Activated naive CD4-positive, alpha-beta T cell treated with Interleukin-2 at 50 U/mL for 16 hours (primary cell): ENCODE measurements around the gene AVPR1B.
A peak's percentile ranks its signal among the peaks of the same experiment; 100 is the strongest.

Experiments
- DNase-seq: peaks from one replicate; pipeline ENCODE4 v3.0.0-alpha.2; 2020

Gene AVPR1B

DNA sequence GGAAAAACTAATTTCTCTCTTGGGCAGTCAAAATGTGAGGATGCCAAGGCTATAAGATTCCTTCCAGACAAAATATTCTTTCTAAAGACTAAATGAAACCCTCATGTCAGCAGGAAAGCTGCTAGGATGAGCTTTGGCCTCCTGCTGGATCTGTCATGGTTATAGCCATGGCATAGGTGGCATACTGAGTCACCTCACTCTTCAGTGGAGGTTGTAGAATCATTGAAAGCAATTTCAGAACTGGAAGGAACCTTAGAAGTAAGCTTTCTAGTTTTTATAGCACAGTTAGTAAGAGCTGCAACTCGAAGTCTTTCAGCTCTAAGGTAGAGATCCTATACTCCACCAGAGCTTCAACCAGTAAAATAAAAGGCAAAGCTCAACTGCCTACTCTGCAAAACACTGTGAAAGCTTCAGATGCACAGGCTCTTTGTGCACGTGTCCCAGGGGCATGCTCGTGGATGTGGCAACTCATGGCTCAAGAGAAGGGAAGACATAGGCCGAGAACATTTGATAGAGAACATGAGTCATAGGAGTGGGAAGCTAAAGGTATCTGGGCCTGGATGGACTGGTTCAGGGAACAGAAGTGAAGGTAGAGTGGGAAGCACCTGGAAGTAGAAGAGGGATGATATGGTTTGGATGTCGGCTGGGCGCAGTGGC lies 5.8 kb downstream of the AVPR1B start:
- DNase-seq, result no peak

DNA sequence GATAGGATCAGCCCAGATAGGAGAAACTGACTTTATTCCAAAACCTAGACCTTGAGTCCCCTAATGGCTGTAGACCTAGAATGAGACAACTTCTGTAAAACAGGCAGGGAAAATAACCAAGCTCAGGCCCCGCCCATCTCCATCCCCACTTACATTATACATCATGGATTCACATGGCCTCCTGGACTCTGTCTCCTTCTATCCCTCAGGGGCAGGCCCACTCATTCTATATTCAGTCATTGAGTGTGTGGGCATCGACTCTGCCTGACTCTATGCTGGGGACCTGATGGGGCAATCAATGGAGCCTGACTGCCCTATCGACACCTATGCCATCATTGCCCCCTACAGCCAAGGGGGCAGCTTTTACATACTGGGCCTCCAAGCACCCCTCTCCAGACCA lies 6.4 kb downstream of the AVPR1B start:
- DNase-seq, result no peak

DNA sequence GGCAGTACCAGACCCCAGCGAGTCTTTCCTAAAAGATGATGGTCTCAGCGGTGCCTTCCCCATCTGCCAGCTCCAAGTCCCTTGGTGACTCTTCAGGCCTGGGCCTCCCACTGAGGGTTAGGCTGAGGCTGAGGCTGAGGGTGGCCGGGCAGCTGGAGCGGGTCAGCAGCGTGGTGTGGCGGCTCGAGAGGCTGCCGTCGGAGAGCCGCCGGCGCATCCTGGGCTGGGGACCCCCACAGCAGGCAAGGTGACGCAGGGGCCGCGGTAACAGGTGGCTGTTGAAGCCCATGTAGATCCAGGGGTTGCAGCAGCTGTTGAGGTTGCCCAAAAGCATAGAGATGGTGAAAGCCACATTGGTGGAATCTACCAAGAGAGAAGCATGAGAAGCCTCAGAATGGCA lies 7.0 kb downstream of the AVPR1B start:
- DNase-seq, result no peak

DNA sequence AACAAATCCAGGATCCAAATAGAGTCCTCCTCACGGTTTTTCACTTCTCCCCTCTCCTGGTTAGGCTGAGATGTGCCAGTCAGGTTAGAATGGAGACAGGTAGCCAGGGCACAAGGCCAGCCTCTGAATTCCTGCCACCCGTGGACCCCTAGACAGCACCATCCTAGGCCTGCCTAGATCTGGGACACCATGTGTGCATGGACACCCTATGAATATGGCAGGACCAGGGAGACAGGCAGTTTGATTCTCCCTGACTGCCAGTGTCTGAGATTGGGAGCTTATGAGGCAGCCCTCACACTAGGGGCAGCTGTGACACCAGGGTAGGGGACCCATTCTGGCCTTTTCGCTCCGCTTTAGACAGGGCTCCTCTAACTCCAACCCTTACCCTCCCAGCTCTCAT lies 7.5 kb downstream of the AVPR1B start:
- DNase-seq, result no peak

DNA sequence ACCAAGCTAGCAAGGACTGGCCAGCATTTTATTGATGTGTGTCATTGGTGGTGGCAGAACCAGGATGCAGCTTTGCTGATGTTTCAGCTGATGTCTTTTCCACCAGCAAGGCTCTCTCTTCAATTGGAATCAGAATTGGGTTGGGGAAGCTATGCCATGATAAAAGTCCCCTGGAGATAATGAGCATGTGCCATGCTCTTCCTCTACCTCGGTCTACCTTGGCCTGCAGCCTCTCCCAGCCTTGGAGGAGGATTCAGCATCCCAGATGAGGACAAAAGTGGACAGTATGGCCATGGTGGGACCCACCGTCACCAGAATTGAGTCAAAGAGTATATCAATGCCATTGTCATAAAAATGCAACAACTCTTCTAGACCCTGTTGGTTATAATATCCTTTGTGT lies 8.6 kb downstream of the AVPR1B start:
- DNase-seq, result no peak

DNA sequence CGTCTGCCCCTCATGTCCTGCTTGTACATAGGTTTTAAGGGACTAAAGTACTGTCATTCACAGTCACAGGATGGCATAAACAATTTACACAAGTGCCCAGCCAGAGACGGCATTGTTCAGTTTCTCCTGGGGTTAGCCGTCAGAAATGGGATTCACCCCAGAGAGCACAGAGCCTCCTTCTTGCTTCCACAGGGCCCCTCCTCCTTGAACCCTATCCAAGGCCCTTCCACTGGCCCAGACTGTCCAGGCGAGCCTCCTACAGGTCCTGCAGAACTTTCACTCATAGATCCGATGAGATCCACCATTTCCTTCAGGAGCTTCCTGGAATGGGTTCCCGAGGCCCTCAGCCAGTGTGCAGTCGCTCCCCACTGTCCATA lies 10.0 kb downstream of the AVPR1B start:
- DNase-seq, result no peak

DNA sequence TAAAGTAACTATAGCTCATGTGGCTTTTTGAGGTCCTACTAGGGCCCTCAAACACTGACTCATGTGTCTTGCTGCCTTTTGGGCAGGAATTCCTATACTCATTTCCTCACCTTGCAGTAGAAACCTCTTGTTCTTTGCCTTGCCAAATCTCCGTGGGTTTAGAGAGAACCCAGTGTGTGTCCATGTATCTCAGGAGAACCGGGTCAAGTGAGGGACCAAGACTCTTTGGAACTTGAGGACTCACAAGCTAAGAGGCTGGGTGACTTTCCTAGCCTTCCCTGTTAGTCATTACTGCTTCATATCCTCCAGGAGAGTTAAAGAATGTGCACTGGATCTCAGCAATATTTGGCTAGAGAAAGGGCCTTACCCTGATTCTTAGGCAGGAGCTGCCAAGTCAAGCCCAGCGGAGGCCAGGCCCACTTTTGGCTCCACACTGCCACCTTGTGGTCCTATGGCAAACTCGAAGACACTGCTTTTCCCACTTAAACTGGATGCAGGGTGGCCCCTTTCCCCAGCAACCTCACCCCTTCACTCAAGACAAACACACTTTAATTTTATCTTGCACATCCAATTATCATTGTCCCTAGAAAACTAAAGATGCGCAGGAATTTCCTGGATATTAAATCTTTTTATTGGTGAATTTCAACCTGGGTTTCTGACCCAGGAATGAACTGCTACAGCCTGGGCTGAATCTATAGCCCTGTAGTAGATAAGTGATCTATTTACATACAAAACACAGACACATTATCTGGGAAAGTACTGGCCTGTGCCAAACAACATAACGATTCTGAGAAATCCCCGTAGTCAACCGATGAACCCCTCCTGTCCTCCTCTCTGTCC lies 10.6 kb downstream of the AVPR1B start:
- peak; percentile 79 for DNase-seq

DNA sequence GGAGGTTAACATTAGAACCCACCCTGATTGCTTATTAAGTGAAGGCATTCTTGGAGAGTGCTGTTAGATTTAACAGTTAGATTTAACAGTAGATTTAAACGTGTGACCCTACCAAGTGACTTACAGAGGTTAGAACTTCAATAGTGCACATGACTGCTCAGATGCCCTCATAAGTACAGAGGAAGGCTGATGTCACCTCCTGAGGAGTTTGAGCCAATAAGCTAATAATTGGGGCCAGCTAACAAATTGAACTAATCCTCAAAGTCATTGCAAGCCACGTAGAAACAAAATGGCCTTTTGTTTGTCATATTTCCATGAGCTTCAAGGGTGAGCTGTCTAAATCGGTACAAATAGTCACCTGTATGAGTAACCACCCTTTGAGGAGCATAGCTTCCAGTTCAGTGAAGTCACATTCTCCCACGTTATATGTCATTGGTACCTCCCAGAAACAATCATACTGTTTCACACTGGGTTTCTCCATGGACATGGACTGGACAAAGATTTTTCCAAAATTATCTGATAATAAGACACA lies 11.7 kb downstream of the AVPR1B start:
- no peak for DNase-seq

DNA sequence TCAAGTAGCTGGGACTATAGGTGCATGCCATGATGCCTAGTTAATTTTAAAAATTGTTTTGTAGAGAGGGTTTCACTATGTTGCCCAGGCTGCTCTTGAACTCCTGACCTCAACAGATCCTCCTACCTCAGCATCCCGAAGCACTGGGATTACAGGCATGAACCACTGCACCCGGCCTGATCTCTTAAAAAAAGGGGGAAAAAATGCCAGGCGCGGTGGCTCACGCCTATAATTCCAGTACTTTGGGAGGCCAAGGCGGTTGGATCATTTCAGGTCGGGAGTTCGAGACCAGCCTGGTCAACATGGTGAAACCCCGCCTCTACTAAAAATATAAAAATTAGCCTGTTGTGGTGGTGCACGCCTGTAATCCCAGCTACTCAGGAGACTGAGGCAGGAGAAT lies 13.2 kb downstream of the AVPR1B start:
- DNase-seq, result no peak

DNA sequence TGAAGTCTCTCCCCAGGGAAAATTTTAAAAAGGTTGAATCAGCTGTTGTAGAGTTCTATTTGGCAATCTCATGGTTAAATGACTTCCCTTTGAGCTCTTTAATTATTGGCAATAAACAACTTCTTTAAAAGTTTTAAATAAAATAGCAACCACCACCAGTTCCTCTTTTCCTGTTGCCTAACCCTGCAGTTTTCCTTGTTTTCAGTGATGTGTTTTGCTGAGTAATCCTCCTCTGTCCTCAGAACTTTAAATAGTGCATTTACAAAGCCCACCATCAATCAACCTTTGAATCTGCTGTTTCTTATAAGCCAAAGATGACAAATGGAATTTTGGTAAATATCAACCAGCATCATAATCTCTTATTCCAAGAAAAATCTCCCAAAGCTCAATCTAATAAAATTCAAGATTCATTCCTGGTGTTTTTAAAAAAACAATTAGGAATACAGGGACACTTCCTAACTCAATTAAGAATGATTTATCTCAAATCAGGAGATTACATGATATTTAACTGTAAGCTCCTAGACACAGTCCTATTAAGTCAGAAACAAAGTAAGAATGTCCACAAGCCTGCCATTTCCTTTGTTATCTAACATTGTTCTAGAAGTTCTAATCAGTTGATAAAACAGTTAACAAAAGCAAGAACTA lies 14.8 kb downstream of the AVPR1B start:
- DNase-seq, result no peak

DNA sequence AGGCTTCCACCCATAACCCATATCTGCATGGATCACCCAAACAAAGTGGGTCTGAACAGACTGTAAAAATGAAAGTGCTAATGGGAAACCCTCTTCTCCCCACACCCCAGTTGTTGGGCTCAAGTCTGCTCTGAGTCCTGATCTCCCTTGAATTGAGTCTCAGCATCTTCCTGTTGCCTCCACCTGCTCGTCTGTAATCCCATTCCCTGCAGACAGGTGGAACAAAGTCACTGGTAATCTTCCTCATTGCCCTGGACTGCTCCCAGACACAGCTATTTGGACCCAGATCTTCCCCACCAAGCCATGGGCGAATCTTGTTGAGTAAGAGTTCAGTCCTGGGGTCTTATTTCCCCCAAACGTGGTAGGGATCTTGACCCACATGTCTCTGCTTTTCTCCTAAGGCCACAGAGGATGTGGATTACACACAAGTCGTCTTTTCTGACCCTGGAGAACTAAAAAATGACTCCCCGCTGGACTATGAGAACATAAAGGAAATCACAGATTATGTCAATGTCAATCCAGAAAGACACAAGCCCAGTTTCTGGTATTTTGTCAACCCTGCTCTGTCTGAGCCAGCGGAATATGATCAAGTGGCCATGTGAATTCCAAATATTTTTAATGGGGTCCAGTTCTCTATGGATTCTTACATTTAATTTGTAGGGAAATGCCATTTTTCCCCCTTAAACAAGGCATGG lies 15.7 kb downstream of the AVPR1B start:
- DNase-seq, result no peak

DNA sequence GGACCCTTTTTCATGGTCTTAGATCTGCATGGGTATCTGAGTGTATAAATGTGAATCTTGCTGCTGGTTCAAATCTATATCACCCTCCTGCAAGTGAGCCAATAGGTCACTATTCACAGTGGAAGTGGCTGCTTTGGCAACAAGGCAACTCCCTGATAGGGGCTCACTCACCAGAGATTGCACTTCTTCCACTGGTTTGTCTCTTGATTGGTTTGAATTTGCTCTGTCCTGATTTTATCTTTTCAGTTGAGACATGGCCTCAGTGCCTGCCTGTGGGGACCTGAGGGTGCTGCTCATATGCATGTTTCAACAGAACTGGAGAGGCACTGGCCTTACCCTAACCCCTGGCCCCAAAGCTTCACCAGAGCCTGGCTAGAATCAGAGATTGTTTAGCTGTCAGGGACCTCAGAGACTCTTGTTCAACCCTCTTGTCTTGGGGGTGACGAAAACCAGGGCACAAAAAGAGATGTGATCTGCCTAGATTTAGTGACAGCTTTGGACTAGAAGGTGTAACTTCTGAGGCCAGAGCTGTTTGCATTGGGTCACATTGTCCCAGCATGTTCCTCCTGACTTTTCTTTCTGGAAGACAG lies 16.9 kb downstream of the AVPR1B start:
- no peak for DNase-seq

DNA sequence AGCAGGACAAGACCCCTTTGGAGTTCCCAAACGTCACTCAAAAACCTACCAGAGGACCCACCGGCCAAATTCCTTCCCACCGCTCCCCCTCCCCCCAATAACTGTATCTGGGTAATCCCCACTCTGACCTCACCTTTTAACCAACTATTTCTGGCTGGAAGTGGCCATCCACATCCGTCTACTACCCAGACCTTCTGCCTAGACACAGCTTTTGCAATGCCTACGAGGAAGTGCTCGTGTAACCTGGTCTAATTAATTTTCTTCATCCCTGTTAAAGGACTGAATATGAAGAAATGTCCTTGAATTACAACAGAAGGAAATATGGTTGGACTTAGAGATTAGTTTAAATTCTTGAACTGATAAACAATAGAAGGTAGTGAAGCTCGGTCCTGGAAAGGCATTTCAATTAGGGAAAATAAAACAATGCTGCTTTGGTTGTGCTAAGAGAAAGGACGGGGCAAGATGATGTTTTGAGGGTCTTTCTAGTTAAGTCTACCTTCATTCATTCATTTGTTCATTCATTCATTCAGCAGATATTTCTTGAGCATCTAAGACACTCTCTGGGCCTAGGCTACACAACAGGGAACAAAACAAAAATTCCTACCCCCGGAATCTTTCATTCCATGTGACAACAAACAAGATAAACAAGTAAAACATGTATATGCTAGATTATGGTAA lies 18.8 kb downstream of the AVPR1B start:
- no peak for DNase-seq

DNA sequence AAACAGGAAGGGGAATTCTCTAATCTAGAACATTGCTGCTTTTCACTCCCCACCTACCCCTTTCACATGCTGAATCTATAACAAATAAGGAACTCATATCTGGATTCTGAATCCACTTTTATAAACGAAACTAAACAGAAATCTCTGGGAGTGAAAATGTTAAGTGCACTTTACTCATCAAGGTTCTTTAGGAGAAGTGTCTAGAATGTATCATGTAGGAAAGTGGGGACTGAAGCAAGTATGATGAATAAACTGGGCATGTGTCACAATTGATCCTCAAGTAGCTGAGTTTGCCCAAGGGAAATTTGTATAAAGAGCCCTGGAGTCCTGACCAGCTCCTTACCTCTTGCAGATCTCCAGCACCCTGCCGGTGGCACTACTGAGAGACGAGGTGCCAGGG lies 19.8 kb downstream of the AVPR1B start:
- no peak for DNase-seq

DNA sequence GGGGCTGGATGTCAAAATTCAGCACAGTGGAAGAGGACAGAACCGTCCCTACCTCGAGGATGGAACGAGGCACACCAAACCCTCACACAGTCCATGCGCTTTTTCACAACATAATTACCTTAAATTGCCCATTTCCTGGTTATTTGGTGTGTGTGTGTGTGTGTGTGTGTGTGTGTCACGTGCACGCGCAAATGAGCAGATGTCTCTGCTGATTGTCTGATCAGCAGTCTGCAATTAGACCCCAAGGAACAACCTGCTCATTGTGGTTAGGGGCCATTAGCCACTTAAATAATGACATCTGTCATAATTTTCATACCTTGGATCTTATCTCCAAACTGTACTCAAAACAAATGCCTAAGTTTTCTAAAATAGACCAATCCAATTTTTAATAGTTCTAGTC lies 23.2 kb downstream of the AVPR1B start:
- DNase-seq, result no peak

DNA sequence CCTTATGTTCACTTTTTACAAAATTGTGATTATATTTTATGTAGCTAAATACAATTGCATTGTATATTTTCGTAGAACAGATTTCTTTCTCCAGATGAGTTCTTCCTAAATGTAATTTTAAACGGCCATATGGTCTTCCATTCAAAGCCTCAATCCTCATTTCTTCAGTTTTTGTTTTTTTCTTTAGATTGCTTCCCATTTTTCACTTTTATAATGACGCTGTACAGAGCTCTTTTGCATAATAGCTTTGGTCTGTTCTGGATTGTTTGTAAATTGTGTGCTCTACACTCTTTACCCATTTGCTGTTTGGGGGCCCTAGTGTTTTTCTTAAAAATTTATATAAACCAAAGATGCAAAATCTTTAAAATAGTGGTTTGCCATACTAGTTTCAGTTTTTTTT lies 27.8 kb downstream of the AVPR1B start:
- no peak for DNase-seq

DNA sequence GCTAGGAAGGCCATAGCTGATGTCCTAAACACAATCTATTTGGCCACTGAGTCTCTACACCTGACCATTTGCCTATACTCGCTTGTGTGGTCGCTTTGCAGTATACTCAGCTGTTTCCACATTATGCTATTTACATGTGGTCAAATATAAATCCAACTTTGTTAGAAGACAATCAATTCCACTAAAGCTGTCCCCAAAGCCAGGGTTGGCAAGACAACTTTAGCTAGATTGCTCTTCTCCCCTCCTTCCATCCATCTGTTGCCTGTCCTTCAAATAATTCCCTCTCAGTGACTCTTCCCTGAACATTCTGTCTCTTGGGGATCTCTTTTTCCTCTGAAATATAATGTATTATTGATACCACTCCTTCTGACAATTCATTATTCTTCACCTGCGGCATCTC lies 30.1 kb downstream of the AVPR1B start:
- no peak for DNase-seq

DNA sequence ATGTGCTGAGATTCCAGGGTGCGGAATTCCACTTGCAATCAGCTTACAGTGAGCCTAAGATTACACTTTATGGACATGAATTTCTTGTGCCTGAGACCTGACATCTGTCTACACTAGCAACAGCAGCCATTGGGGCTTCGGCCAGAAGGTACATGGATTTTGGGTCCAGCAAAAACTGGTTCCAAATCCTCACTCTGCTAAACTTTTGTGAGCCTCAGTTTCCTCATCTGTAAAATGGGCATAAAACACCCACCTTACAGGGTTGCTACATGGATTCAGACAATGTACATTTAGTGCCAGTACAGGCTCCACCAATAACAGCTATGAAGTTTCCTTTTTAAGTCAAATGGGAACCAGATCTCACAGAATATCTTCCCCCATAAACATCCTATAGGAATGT lies 33.4 kb downstream of the AVPR1B start:
- no peak for DNase-seq

DNA sequence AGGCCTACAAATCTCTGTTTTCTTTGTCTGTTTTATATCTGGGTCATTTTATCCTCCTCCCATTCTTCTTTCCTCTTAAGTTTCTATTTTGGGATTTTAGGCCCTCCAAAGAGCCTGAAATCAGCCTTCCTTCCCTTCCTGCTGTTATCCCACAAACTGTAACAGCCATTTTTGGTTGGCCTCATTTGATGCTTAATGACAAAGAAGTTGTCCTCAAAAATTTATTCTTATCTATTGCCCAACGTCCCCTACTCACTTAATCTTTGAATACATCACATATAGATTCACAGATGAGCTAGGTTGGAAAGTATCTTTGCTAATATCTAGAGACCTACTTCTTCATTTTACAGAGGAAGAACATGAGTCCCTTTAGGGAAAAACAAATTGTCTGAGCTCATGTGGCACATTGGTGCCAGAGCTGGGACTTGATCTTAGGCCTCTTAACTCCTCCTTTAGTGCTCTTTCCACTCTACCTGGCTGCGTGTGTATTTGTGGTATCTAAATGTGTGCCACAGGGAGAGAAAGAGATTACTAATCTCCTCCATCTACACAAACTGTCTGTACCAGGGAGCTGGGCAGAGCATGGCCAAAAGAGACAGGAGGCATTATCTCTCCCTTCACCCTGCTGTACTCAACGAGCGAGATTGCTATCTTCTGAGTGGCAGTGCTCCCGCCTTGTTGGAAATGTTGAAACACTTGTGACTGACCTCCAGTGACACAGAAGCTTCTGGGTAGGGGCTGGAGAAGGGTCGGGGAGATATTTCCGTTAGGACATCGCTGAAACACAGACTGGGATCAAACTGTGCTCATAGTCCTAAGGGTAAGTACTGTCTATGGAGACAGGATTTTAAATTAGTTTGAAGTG lies 34.1 kb downstream of the AVPR1B start:
- no peak for DNase-seq

DNA sequence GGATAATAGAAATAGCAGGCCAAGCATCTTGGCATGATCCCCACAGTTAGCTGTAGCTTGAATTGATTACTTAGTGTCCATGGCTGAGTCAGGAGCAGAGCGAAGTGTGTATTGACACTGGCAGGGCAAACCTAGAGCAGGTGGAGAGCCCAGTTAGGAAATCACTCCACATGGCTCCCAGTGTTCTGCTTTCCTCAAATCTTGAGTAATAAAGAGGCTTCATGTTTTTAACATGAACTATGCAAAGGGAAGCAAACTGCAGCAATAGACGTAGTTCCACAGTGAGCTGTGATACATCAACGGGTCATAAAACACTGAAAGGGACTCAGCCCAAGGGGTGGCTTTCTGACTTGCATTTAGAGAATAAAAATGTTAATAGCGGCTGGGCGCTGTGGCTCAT lies 35.3 kb downstream of the AVPR1B start:
- no peak for DNase-seq
